Heart left ventricle (tissue), 16 donors: Measurements from ENCODE around the gene NMRK1. TPM values are rescaled to one million over a fixed set of nuclear protein-coding genes. Genes with fewer than 3 reads are reported as not detected.

Experiments
- ATAC-seq, 4 donors: fragments of 200-7000 bp; cut with Tn5 transposase; one replicate each; pipeline ENCODE4 v1.9.1; 2020 to 2022; ENCODE audit warnings: moderate library complexity in 4 of 4, mild to moderate bottlenecking in 3 of 4, moderate number of reproducible peaks in 1 of 4
- DNase-seq, 5 donors: peaks; one replicate each; pipeline ENCODE4 v3.0.0-alpha.2; 2020
- H3K27ac ChIP-seq, 12 donors: fragments of 200-600 bp; sonication (generic) in 4 of 12; one replicate each; pipeline versions ENCODE4 v1.5.0 to v1.8.0; 2016 to 2022; ENCODE audit warnings: mild to moderate bottlenecking in 2 of 12
- H3K27me3 ChIP-seq, 9 donors: fragments of 200-600 bp; sonication (generic) in 2 of 9; one replicate each; pipeline versions ENCODE4 v1.5.1 to v1.8.0; 2016 to 2022; ENCODE audit warnings: mild to moderate bottlenecking in 3 of 9
- H3K36me3 ChIP-seq, 9 donors: fragments of 200-600 bp; sonication (generic) in 2 of 9; one replicate each; pipeline versions ENCODE4 v1.5.0 to v1.8.0; 2018 to 2022; ENCODE audit warnings: mild to moderate bottlenecking in 2 of 9
- H3K4me1 ChIP-seq, 12 donors: fragments of 200-600 bp; sonication (generic) in 4 of 12; one replicate each; pipeline versions ENCODE4 v1.5.0 to v1.8.0; 2016 to 2022; ENCODE audit warnings: mild to moderate bottlenecking in 3 of 12
- H3K4me3 ChIP-seq, 12 donors: fragments of 200-600 bp; sonication (generic) in 4 of 12; one replicate each; pipeline versions ENCODE4 v1.5.0 to v1.8.0; 2017 to 2022; ENCODE audit warnings: mild to moderate bottlenecking in 9 of 12, moderate library complexity in 4 of 12
- H3K9me3 ChIP-seq, 12 donors: fragments of 200-600 bp; sonication (generic) in 4 of 12; one replicate each; pipeline versions ENCODE4 v1.5.0 to v1.8.0; 2016 to 2022; ENCODE audit warnings: mild to moderate bottlenecking in 1 of 12
- POLR2A ChIP-seq, 2 donors: fragments of 450-650 bp; IDR thresholded peaks; one replicate each; pipeline ENCODE4 v1.6.1; 2017; ENCODE audit warnings: antibody characterized with exemption in 2 of 2, mild to moderate bottlenecking in 2 of 2, moderate library complexity in 2 of 2
- WGBS, 4 donors: extraction: QIAGEN DNeasy Blood & Tissue Kit in 2 of 4; methylation state at CpG; one replicate each; pipeline versions ENCODE4 v1.1.5 to v1.1.7; 2013 to 2018; 5-methylcytosine and 5-hydroxymethylcytosine counted together
- intact Hi-C, 10 donors: fragments of 100-400 bp; cut with DNase I; formaldehyde crosslinking; loops; one replicate each; pipeline versions ENCODE4 v1.11.1 to v1.14.2; 2022
- polyA plus RNA-seq, 2 donors: library from polyadenylated mRNA; stranded (reverse); fragments of 200-250 nt; gene quantifications; one replicate each; pipeline ENCODE4 v1.2.3, GENCODE V29; 2013
- total RNA-seq, 9 donors: library from RNA; depleted of rRNA in 2 of 9; stranded (reverse); fragments of >200 nt in 2 of 9; fragmentation: NEBNext Ultra II Directional in 3 of 9; extraction: Animal tissue kit (Norgen Biotek cat#: 25700) in 3 of 9; gene quantifications; one replicate each; pipeline versions ENCODE4 v1.1.0 to v1.2.4, GENCODE V29; 2016 to 2023
- TF ChIP-seq, protein P1 (sequence below), 12 donors: fragments of 200-600 bp; sonication (generic) in 4 of 12; IDR thresholded peaks; one replicate each; pipeline versions ENCODE4 v1.5.0 to v1.8.0; 2018 to 2022; ENCODE audit warnings: antibody characterized with exemption in 12 of 12, mild to moderate bottlenecking in 5 of 12
- donor health status: ischemic (EF 13 %, LVEDD 7.1; RV severe dilation, severe dysfunction).
- donor health status: healthy with polysubstance abuse.
- donor health status: DM: no; HTN: yes; CAD: no.
- donor health status: DM: no; HTN: no; CAD: no.
- donor health status: ischemic (EF 25% LVEDD 6.9; RV normal size, moderate dysfunction).
- donor health status: ischemic (EF 25% LVEDD 5.7; RV mildly dilated, moderate dysfunction).
- donor health status: healthy.
- donor health status: DM: yes; HTN: yes; CAD: no.
- donor health status: ischemic (EF 35%, LVEDD 5.7; RV mildly dilated, moderate dysfunction).
- donor health status: nonischemic (EF 11% LVEDD 7.7; RV severe dilation, severe dysfunction).
- donor health status: DM: yes; HTN: yes; CAD: no.
- donor health status: PGD.
- donor health status: ischemic (EF 29% LVEDD 5.4; RV normal size, mild dysfunction).
- donor health status: nonischemic (EF 23%, LVEDD 6.1; RV moderate dilation, normal function).

Gene NMRK1
- total and polyA plus RNA-seq, 11 donors: 5.5 to 25.0 (median 11.3) TPM

GRCh38 chr9:75096796-75097195 lies 8.8 kb upstream of the NMRK1 start:
- no peaks in the 10 kb centered on the region for H3K9me3 ChIP-seq
- DNase-seq (no peak), ATAC-seq (no peak)
- intact Hi-C loops: loop anchor here in 1 of 10 donors (10.0 kb wide), 1 partner anchor 48 kb away; no protein-coding TSS in a partner anchor
- no peak overlapping the region for H3K4me3 ChIP-seq
- no peaks in the 10 kb centered on the region for H3K27me3 ChIP-seq
- peaks cover 0 to 71% (median 17%) of the 10 kb centered on the region in 12 donors for H3K4me1 ChIP-seq
- H3K27ac ChIP-seq: no peak overlapping the region
- WGBS, 4 donors: 77 to 88% (median 84%) methylated on average over 4 of the region's 4 CpGs
- no peak for TF ChIP-seq POLR2A (IDR thresholded peaks at IDR 0.05)
- TF ChIP-seq, protein P1, sequence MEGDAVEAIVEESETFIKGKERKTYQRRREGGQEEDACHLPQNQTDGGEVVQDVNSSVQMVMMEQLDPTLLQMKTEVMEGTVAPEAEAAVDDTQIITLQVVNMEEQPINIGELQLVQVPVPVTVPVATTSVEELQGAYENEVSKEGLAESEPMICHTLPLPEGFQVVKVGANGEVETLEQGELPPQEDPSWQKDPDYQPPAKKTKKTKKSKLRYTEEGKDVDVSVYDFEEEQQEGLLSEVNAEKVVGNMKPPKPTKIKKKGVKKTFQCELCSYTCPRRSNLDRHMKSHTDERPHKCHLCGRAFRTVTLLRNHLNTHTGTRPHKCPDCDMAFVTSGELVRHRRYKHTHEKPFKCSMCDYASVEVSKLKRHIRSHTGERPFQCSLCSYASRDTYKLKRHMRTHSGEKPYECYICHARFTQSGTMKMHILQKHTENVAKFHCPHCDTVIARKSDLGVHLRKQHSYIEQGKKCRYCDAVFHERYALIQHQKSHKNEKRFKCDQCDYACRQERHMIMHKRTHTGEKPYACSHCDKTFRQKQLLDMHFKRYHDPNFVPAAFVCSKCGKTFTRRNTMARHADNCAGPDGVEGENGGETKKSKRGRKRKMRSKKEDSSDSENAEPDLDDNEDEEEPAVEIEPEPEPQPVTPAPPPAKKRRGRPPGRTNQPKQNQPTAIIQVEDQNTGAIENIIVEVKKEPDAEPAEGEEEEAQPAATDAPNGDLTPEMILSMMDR (IDR thresholded peaks at IDR 0.05): no peak
- no peaks in the 10 kb centered on the region for H3K36me3 ChIP-seq

DNA sequence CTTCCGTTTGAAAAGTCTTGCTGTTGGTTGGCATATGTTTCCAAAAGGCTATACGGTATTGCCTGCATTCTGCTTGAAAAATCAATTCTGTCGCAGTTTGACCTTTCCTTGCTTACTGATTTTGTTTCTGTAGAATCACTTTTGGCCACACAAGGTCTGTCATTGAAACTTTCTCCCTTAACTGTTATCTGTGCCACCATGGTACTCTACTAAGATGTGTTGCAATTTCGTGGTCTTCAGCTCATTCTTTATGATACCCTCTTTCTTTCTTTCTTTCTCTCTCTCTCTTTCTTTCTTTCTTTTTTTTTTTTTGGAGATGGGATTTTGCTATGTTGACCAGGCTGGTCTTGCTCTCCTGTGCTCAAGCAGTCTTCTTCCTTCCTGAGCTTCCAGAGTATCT lies 4.8 kb upstream of the NMRK1 start:
- ATAC-seq (no peak), DNase-seq (no peak)
- Histone ChIP-seq H3K4me1 (peaks cover 0 to 74% (median 22%) of the 10 kb centered on the region in 12 donors), H3K4me3 (no peak overlapping the region), H3K27ac (no peak overlapping the region), H3K9me3 (no peaks in the 10 kb centered on the region), H3K27me3 (no peaks in the 10 kb centered on the region), H3K36me3 (no peaks in the 10 kb centered on the region)
- 87 to 91% (median 89%) methylated on average over 4 of the region's 4 CpGs for WGBS, 4 donors
- intact Hi-C loops: loop anchor here in 1 of 10 donors (10.0 kb wide), 1 partner anchor 52 kb away; no protein-coding TSS in a partner anchor
- no peak for TF ChIP-seq POLR2A (IDR thresholded peaks at IDR 0.05)
- TF ChIP-seq, protein P1 (IDR thresholded peaks at IDR 0.05): no peak

DNA sequence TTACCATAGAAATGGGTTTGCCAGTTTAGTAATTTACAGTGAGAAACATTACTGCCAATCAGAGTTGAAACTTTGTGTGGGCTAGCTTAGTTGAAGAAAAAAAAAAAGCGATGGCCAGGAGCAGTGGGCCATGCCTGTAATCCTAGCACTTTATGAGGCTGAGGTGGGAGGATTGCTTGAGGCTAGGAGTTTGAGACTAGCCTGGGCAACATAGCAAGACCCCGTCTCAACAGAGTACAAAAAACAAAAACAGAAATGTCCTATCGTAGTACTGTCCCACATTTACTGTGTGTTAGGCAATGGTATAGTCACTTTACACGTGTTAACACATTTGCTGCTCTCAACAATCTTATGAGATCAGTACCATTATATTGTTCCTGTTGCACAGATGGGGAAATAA lies 2.6 kb upstream of the NMRK1 start:
- DNase-seq (no peak), ATAC-seq (no peak)
- Histone ChIP-seq H3K36me3 (no peaks in the 10 kb centered on the region), H3K4me1 (peaks cover 0 to 81% (median 28%) of the 10 kb centered on the region in 12 donors), H3K4me3 (peak overlapping the region in 3 of 12 donors; percentile 1 to 16 (median 11)), H3K9me3 (no peaks in the 10 kb centered on the region), H3K27me3 (no peaks in the 10 kb centered on the region), H3K27ac (peak overlapping the region in 1 of 12 donors; percentile 2)
- intact Hi-C loops: loop anchor here in 1 of 10 donors (10.0 kb wide), 1 partner anchor 54 kb away; no protein-coding TSS in a partner anchor
- 86 to 88% (median 87%) methylated on average over 4 of the region's 4 CpGs for whole genome bisulfite sequencing, 4 donors
- TF ChIP-seq, protein P1 (IDR thresholded peaks at IDR 0.05): no peak
- no peak for TF ChIP-seq POLR2A (IDR thresholded peaks at IDR 0.05)

- TF ChIP-seq, protein P1 (IDR thresholded peaks at IDR 0.05): peak in 1 of 12 donors; percentile 2
- TF ChIP-seq POLR2A (IDR thresholded peaks at IDR 0.05): no peak
- Histone ChIP-seq H3K27me3 (no peaks in the 10 kb centered on the region), H3K4me3 (peak overlapping the region; percentile 78 to 99 (median 95)), H3K4me1 (peaks cover 0 to 81% (median 32%) of the 10 kb centered on the region in 12 donors), H3K36me3 (no peaks in the 10 kb centered on the region), H3K27ac (peak overlapping the region in 11 of 12 donors; percentile 92 to 99 (median 96)), H3K9me3 (no peaks in the 10 kb centered on the region)
- 24 to 31% (median 28%) methylated on average over 11 of the region's 11 CpGs for WGBS, 4 donors
- intact Hi-C loops: loop anchor here in 7 of 10 donors (5.0 to 10.0 kb wide), 4 partner anchors 62 to 137 kb away; partner anchors contain the start of genes C9orf40 (in 6 of the 7) and CARNMT1 (in 2 of the 7)
- no peak for DNase-seq
- ATAC-seq: no peak
Observed at GRCh38 chr9:75089373-75089766, 1.4 kb upstream of the NMRK1 start.
